H54 (cell line): ENCODE data around the gene YPEL3.

Experiments
- DNase-seq: peaks from one replicate; pipeline ENCODE4 v3.0.0; 2011; ENCODE audit warnings: low spot score, mixed read lengths; ENCODE audit not compliant: insufficient read length
- FAIRE-seq: peaks from 3 replicates; lab custom pipeline; 2011; peaks lifted over from hg19 to GRCh38; lab: Jason Lieb, UNC
- POLR2A ChIP-seq: IDR thresholded peaks from 2 replicates; pipeline ENCODE4 v1.6.1; 2011; ENCODE audit warnings: low read depth, mild to moderate bottlenecking, low read length

YPEL3 gene

DNA sequence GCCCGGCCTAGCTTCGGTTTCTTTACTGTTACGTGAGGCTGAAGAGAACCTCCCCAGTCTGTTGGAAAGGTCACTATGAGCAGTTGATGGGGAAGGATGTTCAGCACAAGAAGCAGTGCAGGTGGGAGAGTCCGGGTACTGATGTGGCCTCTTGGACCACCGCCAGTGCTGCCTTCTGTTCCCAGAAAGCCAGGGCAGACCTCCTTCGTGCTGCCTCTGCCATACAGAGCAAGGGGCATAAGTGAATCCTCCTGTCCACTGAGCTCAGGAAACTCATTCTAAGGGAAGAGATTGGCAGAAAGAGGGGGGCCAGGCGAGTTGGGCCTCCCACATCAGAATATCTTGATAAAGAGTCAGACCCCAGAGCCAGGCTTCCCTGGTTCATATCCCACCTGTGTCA is 16.5 kb downstream of the YPEL3 start:
- FAIRE-seq (no peak), DNase-seq (no peak)
- no peak for TF ChIP-seq POLR2A

DNA sequence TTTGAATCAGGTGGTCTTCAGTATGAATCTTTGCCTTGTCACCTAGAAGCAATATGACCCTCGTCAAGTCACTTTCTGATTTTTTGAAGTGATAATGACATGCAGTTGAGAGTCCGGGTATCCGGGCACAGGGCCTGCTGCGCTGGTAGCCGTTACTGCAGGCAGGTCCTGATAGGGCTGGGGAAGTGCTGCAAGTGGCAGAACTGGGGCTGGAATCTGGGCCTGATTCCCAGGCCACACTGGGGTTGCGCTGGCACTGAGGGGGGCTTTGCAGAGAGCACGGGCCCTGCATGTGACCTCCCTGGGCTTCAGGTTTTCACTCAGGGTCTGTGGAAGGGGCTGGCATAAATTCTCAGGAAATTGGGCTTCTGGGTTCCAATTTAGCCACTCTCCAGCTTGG is 17.3 kb downstream of the YPEL3 start:
- no peak for FAIRE-seq
- TF ChIP-seq POLR2A, result no peak
- no peak for DNase-seq

DNA sequence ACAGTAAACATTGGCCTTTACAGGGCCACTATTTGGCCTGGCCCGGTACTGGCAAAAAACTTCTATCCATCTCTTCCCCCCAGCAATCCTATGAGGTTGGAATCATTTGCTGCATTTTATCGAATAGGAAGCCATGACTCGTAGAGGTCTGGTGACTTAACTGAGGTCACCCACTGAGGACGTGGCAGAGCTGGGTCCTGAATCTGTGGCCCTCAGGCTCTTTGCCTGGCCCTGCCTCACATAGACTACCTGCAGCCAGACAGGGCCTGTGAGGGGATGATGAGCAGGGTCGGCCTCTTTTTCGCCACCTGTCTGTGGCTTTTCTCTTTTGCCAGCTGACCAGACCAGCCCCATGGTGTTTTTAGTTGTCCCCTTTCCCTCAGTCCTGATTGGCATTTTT is 18.4 kb downstream of the YPEL3 start:
- no peak for FAIRE-seq
- no peak for DNase-seq
- no peak for TF ChIP-seq POLR2A

DNA sequence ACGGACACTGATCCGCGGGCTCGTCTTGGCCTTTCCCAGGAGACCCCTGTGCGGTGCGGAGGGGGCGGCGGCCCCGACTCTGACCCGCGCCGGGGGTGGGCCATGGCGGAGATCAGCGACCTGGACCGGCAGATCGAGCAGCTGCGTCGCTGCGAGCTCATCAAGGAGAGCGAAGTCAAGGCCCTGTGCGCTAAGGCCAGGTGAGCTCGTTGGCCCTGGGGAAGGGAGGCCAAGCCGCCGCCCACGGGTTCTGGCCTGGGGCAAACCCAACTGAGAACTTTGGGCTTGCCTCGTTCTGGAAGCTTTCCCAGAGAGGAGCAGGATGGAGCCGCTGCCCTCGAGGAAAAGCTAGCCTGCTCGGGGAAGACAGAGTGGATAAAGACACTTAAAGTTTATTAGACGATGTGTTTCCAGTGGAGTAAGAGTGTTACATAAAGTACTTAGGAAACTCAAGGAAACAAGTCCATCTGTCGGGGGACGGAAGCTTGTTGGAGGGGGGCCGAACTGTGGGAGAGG is 19.7 kb downstream of the YPEL3 start:
- no peak for FAIRE-seq
- no peak for TF ChIP-seq POLR2A
- no peak for DNase-seq

DNA sequence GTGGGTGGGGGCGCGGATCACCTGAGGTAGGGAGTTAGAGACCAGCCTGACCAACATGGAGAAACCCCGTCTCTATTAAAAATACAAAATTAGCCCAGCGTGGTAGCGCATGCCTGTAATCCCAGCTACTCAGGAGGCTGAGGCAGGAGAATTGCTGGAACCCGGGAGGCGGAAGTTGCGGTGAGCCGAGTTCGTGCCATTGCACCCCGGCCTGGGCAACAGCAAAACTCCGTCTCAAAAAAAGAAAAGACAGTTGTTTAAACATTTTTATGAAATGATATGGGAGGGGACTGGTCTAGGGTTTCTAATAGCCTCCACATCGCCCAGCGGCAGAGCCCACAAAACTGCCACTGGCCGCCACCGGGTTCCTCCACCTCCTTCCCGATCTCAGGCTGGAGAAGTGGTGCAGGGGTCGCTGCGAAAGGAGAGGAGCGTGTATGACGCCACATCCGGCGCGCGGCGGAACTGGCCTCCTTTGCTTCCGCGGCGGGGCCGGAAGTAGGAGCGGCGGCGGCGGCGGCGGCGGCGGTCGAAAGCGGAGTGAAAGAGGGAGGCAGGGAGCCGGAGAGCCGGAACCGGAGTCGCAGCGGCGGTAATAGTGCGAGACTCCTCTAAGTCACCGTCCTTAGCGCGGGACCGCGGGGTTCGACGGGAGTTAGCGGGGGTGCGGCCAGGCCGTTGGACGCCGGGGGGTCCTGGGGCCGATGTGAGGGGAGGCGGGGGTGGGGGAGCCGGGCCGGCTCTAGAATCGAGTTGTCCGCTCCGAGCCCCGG is 20.3 kb downstream of the YPEL3 start, which contains the start of gene PPP4C:
Gene PPP4C, plus strand, starts transcription at position 492 of the 773 bp plus-strand sequence. CDS start 384 bp downstream, outside the sequence.
- no peak for FAIRE-seq

DNA sequence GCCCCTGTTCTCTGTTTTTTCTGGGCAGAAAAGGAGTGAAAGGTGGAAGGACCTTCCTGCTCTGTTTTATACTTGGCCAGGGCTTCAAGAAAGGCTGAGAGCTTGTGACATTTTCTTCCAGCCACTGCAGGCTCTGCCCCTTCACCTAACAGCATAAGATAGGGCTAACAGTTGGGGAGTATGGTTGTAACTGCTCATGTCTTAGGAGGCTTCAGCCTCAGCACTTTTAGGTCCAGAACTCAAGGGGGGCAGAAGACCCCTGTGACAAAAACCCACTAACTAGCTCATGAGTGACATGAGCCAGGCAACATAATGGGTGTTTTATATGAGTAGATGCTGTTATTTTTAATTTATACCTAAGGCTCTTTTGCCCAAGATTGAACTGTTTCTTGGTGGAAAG is 25.5 kb downstream of the YPEL3 start:
- DNase-seq (no peak), FAIRE-seq (no peak)
- TF ChIP-seq POLR2A, result no peak

More for the DNA sequence above, 20.3 kb downstream of the YPEL3 start, which contains the start of gene PPP4C:
- TF ChIP-seq POLR2A, result peak; percentile 62
- peak; percentile 92 for DNase-seq

DNA sequence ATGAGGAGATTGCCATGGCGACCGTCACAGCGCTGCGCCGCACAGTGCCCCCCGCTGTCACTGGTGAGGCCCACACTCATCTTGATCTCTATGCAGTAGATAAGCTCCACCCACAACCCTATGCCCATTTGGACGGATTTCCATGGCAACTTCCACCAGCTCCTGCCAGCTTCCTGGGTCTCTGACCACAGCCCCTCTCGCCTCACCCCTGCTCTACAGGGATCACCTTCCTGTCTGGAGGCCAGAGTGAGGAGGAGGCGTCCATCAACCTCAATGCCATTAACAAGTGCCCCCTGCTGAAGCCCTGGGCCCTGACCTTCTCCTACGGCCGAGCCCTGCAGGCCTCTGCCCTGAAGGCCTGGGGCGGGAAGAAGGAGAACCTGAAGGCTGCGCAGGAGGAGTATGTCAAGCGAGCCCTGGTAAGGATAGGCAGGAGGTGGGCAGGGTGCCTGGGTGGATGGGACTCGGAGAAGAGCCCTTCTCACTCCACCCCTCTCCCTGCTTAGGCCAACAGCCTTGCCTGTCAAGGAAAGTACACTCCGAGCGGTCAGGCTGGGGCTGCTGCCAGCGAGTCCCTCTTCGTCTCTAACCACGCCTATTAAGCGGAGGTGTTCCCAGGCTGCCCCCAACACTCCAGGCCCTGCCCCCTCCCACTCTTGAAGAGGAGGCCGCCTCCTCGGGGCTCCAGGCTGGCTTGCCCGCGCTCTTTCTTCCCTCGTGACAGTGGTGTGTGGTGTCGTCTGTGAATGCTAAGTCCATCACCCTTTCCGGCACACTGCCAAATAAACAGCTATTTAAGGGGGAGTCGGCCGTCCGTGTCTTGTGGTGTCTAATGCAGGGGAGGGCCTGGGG is 26.2 kb downstream of the YPEL3 start:
- no peak for TF ChIP-seq POLR2A
- DNase-seq (no peak), FAIRE-seq (no peak)

DNA sequence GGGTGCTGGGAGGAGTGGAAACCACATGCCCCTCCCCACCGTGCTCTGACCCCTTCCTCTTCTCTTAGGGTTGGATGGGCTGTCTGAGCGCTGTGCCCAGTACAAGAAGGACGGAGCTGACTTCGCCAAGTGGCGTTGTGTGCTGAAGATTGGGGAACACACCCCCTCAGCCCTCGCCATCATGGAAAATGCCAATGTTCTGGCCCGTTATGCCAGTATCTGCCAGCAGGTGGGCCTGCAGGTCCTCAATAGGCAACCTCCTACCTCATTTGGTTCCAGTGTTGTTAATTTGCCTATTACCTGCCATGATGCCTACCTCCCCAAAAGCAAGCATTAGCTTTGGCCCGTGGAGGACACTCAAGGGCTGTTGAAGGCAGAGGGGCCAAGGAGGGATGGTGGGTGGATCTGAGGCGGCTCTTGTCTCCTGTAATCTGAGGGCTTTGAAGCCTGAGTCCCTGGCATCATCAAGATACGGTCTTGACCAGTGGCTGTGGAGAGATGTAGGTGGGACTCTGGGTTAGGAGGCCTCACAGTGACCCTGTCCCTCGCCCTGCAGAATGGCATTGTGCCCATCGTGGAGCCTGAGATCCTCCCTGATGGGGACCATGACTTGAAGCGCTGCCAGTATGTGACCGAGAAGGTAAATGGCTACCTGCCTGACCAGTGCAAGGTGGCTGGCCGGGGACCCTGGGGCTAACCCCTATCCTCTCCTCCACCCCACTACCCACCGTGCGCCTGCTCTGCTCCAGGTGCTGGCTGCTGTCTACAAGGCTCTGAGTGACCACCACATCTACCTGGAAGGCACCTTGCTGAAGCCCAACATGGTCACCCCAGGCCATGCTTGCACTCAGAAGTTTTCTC is 27.0 kb downstream of the YPEL3 start:
- TF ChIP-seq POLR2A, result no peak
- FAIRE-seq (no peak), DNase-seq (no peak)

DNA sequence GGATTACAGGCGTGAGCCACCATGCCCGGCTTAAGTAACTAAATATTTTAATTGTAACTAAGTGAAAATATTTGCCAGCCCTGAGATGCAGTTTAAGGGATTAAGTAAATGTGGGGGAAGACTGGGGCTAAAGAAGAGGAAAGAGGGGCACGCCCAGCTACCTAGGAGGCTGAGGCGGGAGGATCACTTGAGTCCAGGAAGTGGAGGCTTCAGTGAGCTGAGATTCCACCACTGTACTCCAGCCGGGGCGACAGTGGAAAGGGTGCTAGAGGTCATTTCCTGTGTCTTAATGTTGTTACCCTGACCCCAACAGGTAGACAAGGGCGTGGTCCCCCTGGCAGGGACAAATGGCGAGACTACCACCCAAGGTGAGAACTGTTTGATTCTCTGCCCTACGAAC is 27.7 kb downstream of the YPEL3 start:
- FAIRE-seq (no peak), DNase-seq (no peak)
- no peak for TF ChIP-seq POLR2A

DNA sequence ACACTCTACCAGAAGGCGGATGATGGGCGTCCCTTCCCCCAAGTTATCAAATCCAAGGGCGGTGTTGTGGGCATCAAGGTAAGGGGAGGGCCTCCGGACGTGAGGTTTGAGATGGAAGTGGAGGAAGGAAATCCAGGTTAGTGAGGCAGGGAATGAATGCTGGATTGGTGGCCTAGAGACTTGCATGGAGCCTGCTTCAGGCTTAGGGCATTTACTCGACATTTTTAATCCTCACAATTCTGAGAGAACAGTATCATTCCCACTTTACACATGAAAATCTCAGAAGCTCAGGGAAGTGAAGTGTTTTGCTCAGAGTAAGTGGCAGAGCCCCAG is 28.5 kb downstream of the YPEL3 start:
- FAIRE-seq (no peak), DNase-seq (no peak)
- no peak for TF ChIP-seq POLR2A

DNA sequence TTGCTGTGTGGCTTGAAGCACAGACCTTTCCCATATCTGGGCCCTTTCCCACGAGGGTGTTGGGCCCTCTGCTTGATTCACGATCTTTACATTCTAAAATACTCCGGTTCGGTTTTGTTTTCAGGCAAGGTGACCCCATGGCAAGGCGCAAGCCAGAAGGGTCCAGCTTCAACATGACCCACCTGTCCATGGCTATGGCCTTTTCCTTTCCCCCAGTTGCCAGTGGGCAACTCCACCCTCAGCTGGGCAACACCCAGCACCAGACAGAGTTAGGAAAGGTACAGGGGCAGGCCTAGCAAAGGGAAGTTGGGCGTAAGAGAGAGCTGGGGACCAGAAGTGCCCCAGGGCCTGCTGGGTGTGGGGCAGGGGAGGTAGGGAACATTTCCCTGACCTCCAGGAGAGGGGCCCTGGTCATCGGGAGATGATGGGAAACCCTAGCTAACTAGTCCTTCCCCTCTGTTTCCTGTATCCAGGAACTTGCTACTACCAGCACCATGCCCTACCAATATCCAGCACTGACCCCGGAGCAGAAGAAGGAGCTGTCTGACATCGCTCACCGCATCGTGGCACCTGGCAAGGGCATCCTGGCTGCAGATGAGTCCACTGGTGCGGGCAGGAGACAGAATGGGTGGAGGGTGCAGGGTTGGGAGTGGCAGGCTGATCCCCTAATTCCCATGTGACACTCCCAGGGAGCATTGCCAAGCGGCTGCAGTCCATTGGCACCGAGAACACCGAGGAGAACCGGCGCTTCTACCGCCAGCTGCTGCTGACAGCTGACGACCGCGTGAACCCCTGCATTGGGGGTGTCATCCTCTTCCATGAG is 29.0 kb downstream of the YPEL3 start:
- DNase-seq, result no peak
- no peak for TF ChIP-seq POLR2A
- no peak for FAIRE-seq

DNA sequence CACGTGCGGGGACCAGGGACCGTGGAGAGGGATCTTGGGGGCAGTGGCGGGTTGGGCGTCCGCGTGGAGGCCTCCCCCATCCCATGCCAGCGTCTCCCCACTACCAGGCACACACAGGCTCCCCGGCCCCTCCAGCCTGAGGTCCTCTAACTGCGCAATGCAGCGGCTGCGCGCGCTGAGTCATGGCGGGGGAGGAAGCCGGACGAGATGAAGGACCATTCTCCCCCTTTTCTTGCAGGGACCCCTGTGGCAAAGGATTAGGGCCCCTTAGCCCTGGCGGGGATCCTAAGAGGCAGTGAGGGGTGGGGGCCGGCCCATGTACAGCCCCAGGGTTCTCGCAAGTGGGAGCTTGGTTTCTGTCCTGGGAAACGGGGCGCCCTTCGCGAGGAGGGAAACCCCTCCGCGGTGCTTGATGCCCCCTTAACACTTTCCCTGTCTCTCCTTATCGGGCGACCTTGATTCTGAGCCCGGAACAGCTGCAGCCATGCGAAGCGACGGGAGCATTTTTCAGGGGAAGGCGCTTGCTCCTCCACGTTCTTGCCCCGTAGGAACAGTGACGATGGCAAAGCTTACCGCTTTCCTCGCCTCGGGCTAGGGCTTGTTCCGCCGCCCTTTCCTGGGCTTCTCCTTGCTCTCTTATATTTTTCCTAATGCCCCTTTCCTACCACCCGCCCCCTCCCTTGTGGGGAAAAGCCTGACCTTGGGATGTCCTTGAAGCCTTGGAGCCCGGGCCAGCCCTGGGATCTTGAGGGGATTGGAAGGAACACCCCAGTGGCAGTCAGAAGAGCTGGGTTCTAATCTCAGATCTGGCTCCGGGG is 29.9 kb downstream of the YPEL3 start:
- TF ChIP-seq POLR2A, result no peak
- no peak for DNase-seq
- no peak for FAIRE-seq
